ENCODE data around the gene NPIPB2. TPM values are rescaled to one million over a fixed set of nuclear protein-coding genes. Genes with fewer than 3 reads are reported as not detected.

The NPIPB2 gene
- total and polyA plus RNA-seq, 10 of the 15 experiments (the other 5 are each of a cell fraction or from before 2014, with no cell fraction given), result 1.9 to 29.3 (median 10.8) TPM

- H3K27ac ChIP-seq (ENCODE audit: control insufficient read depth, insufficient read depth), result peak overlapping the region; percentile 87
- peaks cover 11% of the 10 kb centered on the region for H3K4me1 ChIP-seq (ENCODE audit: control insufficient read depth, insufficient read depth, low read length)
- H3K4me2 ChIP-seq (ENCODE audit: control insufficient read depth, insufficient read depth), result peak overlapping the region; percentile 77
- H3K9me3 ChIP-seq (replicated peaks; ENCODE audit: control insufficient read depth, insufficient read depth, low read length), result peaks cover 2% of the 10 kb centered on the region; the same call in 2 of the 3 replicates
- CTCF ChIA-PET, result no interaction called here
- 1% methylated on average over 67 of the region's 79 CpGs for WGBS (ENCODE audit: insufficient coverage, insufficient replicate concordance, low lambda C conversion rate, missing lambda C conversion rate)
- FAIRE-seq, result no peak
- H3K9ac ChIP-seq (ENCODE audit: control insufficient read depth, insufficient read depth, low read length), result peak overlapping the region; percentile 77
- H3K36me3 ChIP-seq (ENCODE audit: control insufficient read depth in 2 of 2, insufficient read depth in 2 of 2, low read length in 1 of 2), result peaks cover 0 to 1% of the 10 kb centered on the region in 2 experiments; a peak in 1 of 4 replicates
- H4K20me1 ChIP-seq (ENCODE audit: control insufficient read depth, insufficient read depth), result no peaks in the 10 kb centered on the region; the same call in none of the 2 replicates
- POLR2A ChIA-PET, result interaction anchor here (0.9 to 1.2 kb wide), 2 partner anchors 63 to 172 kb away, joined by 3 read pairs; partner anchors contain the start of gene TXNDC11
- DNase-seq (ENCODE audit: low read depth, low spot score), result no peak
- H3K79me2 ChIP-seq (ENCODE audit: control insufficient read depth, insufficient read depth, low read length), result peaks cover 55% of the 10 kb centered on the region
- H3K4me3 ChIP-seq, result peak overlapping the region; percentile 71
- no peaks in the 10 kb centered on the region for H3K27me3 ChIP-seq (replicated peaks in 1 of 2; ENCODE audit: control insufficient read depth in 2 of 2, insufficient read depth in 2 of 2, low read length in 1 of 2)
- SMC1A ChIA-PET (ENCODE audit: uncharacterized antibody, unreplicated experiment), result no interaction called here
- in situ Hi-C loops (cut with MboI), result no loop called here
- peak; percentile 20 for ATAC-seq
- RAD21 ChIA-PET (ENCODE audit: unreplicated experiment), result no interaction called here
- no TSS peak for BruUV-seq (replicated peaks)
- peak overlapping the region; percentile 75 for H2AFZ ChIP-seq (ENCODE audit: control insufficient read depth, low read depth, low read length)
- intact Hi-C loops (cut with micrococcal nuclease; ENCODE audit: unreplicated experiment), result loop anchor here (2.0 kb wide), 1 partner anchor 60 kb away; no protein-coding TSS in a partner anchor
- no peak for TF ChIP-seq RAD21 (IDR thresholded peaks at IDR 0.05; ENCODE audit: insufficient read depth, low read depth, low read length)
- TF ChIP-seq USF1 (IDR thresholded peaks at IDR 0.05; ENCODE audit: borderline replicate concordance, extremely low read length, insufficient read depth, low read depth, low read length), result peak; percentile 56
- TF ChIP-seq EGR1 (IDR thresholded peaks at IDR 0.05; ENCODE audit: borderline replicate concordance in 1 of 2, low read depth in 2 of 2, low read length in 2 of 2), result peak in 1 of 2 experiments; percentile 56; a peak in 1 of 3 replicates
- 0 out of 2 replicates have a peak, but pooled peaks have one; percentile 21 for TF ChIP-seq ASH2L (IDR thresholded peaks at IDR 0.05; ENCODE audit: borderline replicate concordance, low read depth)
- peak; percentile 16; the same call in 1 of the 2 replicates for TF ChIP-seq POLR2A (IDR thresholded peaks at IDR 0.05; ENCODE audit: low read depth, low read length)
- TF ChIP-seq RELA (IDR thresholded peaks at IDR 0.05; ENCODE audit: borderline replicate concordance, partially characterized antibody), result no peak
- TF ChIP-seq RUNX3 (IDR thresholded peaks at IDR 0.05; ENCODE audit: low read length), result peak; percentile 8; the same call in 1 of the 2 replicates
- TF ChIP-seq HSF1 (IDR thresholded peaks at IDR 0.05; ENCODE audit: low read depth, low read length), result no peak
- no peak for TF ChIP-seq ATF7 (IDR thresholded peaks at IDR 0.05; ENCODE audit: low read depth)
- TF ChIP-seq ZNF622 (IDR thresholded peaks at IDR 0.05), result no peak
- TF ChIP-seq BCLAF1 (IDR thresholded peaks at IDR 0.05), result 0 out of 2 replicates have a peak, but pooled peaks have one; percentile 8
- TF ChIP-seq DPF2 (IDR thresholded peaks at IDR 0.05), result 0 out of 2 replicates have a peak, but pooled peaks have one; percentile 70
- TF ChIP-seq CBX5 (IDR thresholded peaks at IDR 0.05; ENCODE audit: low read depth), result no peak
- TF ChIP-seq YBX1 (IDR thresholded peaks at IDR 0.05), result no peak
- peak; percentile 81; the same call in 1 of the 2 replicates for TF ChIP-seq NKRF (conservative IDR thresholded peaks at IDR 0.05)
These were observed 26.7 kb downstream of the NPIPB2 start for GRCh38 chr16:11915114-11915643.

Data from GM12878 (cell line).